Neutrophil (primary cell): ENCODE measurements around the gene SFMBT1.

Source experiments
- H3K27ac ChIP-seq: fragments of 200-600 bp; sonication (generic); 2 replicates; pipeline ENCODE4 v1.5.1; 2016; ENCODE audit warnings: mild to moderate bottlenecking, moderate library complexity
- H3K27me3 ChIP-seq: fragments of 200-600 bp; sonication (generic); 2 replicates; pipeline ENCODE4 v1.6.0; 2016; ENCODE audit warnings: mild to moderate bottlenecking
- H3K36me3 ChIP-seq: fragments of 200-600 bp; sonication (generic); 2 replicates; pipeline ENCODE4 v1.5.1; 2017
- H3K4me1 ChIP-seq, 2 experiments: fragments of 200-600 bp in 1 of 2; sonication (generic) in 1 of 2; 1 replicate in 1 of 2; 2 replicates in 1 of 2; pipeline versions ENCODE4 v1.5.1 to v1.6.1; 2013 to 2016; ENCODE audit warnings: low read depth in 1 of 2, low read length in 1 of 2, mild to moderate bottlenecking in 1 of 2, moderate library complexity in 1 of 2; ENCODE audit not compliant: control insufficient read depth in 1 of 2, insufficient read depth in 1 of 2
- H3K4me3 ChIP-seq, 2 experiments: fragments of 200-600 bp in 1 of 2; sonication (generic) in 1 of 2; 1 replicate in 1 of 2; 2 replicates in 1 of 2; pipeline ENCODE4 v1.5.1; 2013 to 2016; ENCODE audit warnings: low read depth in 1 of 2, low read length in 1 of 2, mild to moderate bottlenecking in 1 of 2, moderate library complexity in 1 of 2
- H3K9me3 ChIP-seq: fragments of 200-600 bp; sonication (generic); 2 replicates; pipeline ENCODE4 v1.5.1; 2016
- CTCF ChIP-seq: fragments of 200-600 bp; sonication (generic); IDR thresholded peaks from 2 replicates; pipeline ENCODE4 v1.5.1; 2016; ENCODE audit warnings: antibody characterized with exemption

SFMBT1 gene

DNA sequence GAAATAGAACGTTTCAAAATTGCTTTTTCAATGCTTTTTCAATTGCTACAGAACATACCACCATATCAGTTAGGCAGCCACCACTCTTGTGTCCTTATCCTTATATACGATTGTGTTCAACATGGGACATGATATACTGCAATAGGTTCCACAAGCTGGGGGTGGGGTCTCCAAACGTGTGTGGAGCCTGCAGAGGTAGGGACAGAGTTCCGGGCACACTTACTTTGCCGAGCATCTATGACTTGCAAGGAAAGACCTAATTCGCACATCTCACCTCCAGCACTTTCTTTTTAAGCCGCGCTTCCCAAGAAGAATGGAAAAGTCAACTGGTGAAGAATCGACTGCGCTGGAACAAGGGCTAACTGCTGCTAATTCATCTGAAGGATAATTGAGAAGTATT lies 39.6 kb upstream of the SFMBT1 start:
- Histone ChIP-seq H3K4me1 (no peaks in the 10 kb centered on the region), H3K27me3 (no peaks in the 10 kb centered on the region), H3K4me3 (no peak overlapping the region), H3K36me3 (peaks cover 19% of the 10 kb centered on the region), H3K27ac (no peak overlapping the region), H3K9me3 (no peaks in the 10 kb centered on the region)
- TF ChIP-seq CTCF: no peak

- H3K4me3 ChIP-seq: no peak overlapping the region
- H3K27ac ChIP-seq: no peak overlapping the region
- H3K36me3 ChIP-seq: peaks cover 9% of the 10 kb centered on the region
- no peaks in the 10 kb centered on the region for H3K9me3 ChIP-seq
- H3K27me3 ChIP-seq: no peaks in the 10 kb centered on the region
- TF ChIP-seq CTCF: no peak
- no peaks in the 10 kb centered on the region for H3K4me1 ChIP-seq
Observed at GRCh38 chr3:53084310-53085001, 38.6 kb upstream of the SFMBT1 start.

DNA sequence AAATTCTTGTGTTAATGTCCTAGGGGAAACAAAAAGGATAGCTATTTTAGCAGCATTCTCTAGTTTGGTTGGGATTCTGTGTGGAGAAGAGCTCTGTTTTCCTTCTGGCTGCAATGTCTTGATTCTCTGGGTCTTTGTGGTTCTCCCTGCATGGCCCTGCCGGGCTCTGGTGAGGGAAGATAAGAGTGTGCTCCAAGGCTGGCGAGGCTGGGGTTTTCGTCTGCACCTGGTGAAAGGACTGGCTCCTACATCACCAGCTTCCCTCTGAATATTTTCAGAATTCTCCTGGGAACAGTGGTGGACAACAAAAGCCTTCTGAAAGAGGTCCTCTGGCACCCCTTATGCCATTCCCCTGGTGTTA lies 38.1 kb upstream of the SFMBT1 start:
- Histone ChIP-seq H3K36me3 (peaks cover 3% of the 10 kb centered on the region), H3K27ac (no peak overlapping the region), H3K9me3 (no peaks in the 10 kb centered on the region), H3K27me3 (no peaks in the 10 kb centered on the region), H3K4me3 (no peak overlapping the region), H3K4me1 (no peaks in the 10 kb centered on the region)
- no peak for TF ChIP-seq CTCF

DNA sequence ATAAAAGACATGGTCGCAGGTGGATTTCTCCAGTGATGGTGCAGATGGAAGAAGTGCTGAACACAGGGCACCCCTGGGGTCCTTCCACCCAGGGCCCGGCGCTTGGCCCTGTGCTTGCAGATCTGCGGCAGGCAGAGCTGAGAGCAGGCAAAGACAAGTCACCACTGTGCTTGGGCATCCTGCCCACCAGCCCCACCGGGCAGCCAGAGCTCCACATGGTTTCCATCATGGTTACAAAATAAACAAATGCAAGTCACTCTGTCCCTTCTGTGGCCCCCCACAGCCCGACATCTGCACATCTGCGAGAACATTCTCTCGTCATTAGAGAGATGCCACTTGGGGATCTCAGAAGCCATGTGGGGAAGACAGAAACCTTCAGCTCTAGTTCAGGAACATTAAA lies 37.6 kb upstream of the SFMBT1 start:
- Histone ChIP-seq H3K27me3 (no peaks in the 10 kb centered on the region), H3K27ac (no peak overlapping the region), H3K9me3 (no peaks in the 10 kb centered on the region), H3K36me3 (peaks cover 3% of the 10 kb centered on the region), H3K4me1 (no peaks in the 10 kb centered on the region), H3K4me3 (no peak overlapping the region)
- no peak for TF ChIP-seq CTCF

- H3K4me3 ChIP-seq: no peak overlapping the region
Observed at GRCh38 chr3:53082736-53083135, 36.9 kb upstream of the SFMBT1 start.

More at GRCh38 chr3:53082736-53083135, 36.9 kb upstream of the SFMBT1 start:
- TF ChIP-seq CTCF: no peak
- Histone ChIP-seq H3K9me3 (no peaks in the 10 kb centered on the region), H3K4me1 (no peaks in the 10 kb centered on the region), H3K27ac (no peak overlapping the region), H3K27me3 (no peaks in the 10 kb centered on the region), H3K36me3 (peaks cover 3% of the 10 kb centered on the region)
